Osteoblast (primary cell): ENCODE measurements around the gene DOCK10. TPM values are rescaled to one million over a fixed set of nuclear protein-coding genes. Genes with fewer than 3 reads are reported as not detected.

Experiments used
- DNase-seq: peaks from one replicate; pipeline ENCODE4 v3.0.0; 2011; ENCODE audit warnings: low spot score, mixed read lengths; ENCODE audit not compliant: insufficient read length; ENCODE audit errors: missing footprints
- H2AFZ ChIP-seq: 2 replicates; pipeline ENCODE4 v1.6.0; 2011; ENCODE audit warnings: mild to moderate bottlenecking, low read length
- H3K27ac ChIP-seq: 2 replicates; pipeline ENCODE4 v1.5.1; 2011; ENCODE audit warnings: mild to moderate bottlenecking, low read depth, low read length, moderate library complexity
- H3K27me3 ChIP-seq: 2 replicates; pipeline ENCODE4 v1.6.0; 2012; ENCODE audit warnings: mild to moderate bottlenecking, control low read depth, inconsistent platforms, low read length, moderate library complexity; ENCODE audit not compliant: insufficient read depth
- H3K36me3 ChIP-seq: 2 replicates; pipeline ENCODE4 v1.5.1; 2011; ENCODE audit warnings: mild to moderate bottlenecking, low read length, control low read depth, moderate library complexity; ENCODE audit not compliant: insufficient read depth
- H3K4me1 ChIP-seq: 2 replicates; pipeline ENCODE4 v1.5.1; 2011; ENCODE audit warnings: mild to moderate bottlenecking, low read length, control low read depth, moderate library complexity; ENCODE audit not compliant: insufficient read depth
- H3K4me2 ChIP-seq: 2 replicates; pipeline ENCODE4 v1.6.0; 2011; ENCODE audit warnings: mild to moderate bottlenecking, low read length; ENCODE audit not compliant: insufficient read depth
- H3K4me3 ChIP-seq: fragments of 200-600 bp; sonication (generic); 3 replicates; pipeline ENCODE4 v1.5.1; 2012; ENCODE audit warnings: mild to moderate bottlenecking, low read length, inconsistent platforms; ENCODE audit not compliant: insufficient read depth
- H3K79me2 ChIP-seq: 2 replicates; pipeline ENCODE4 v1.6.0; 2012; ENCODE audit warnings: mild to moderate bottlenecking, low read length, control low read depth, inconsistent platforms; ENCODE audit not compliant: insufficient read depth
- H3K9me3 ChIP-seq: 2 replicates; pipeline ENCODE4 v1.5.1; 2011; ENCODE audit warnings: low read depth, low read length, control low read depth
- H4K20me1 ChIP-seq: 2 replicates; pipeline ENCODE4 v1.6.0; 2012; ENCODE audit warnings: mild to moderate bottlenecking, low read length, control low read depth; ENCODE audit not compliant: insufficient read depth
- CTCF ChIP-seq: IDR thresholded peaks from 2 replicates; pipeline ENCODE4 v1.5.1; 2011; ENCODE audit warnings: mild to moderate bottlenecking, low read depth, low read length, moderate library complexity; ENCODE audit errors: extremely low read depth
- total RNA-seq: library from RNA; depleted of rRNA; stranded (reverse); fragments of >200 nt; gene quantifications from 2 replicates; pipeline ENCODE4 v1.2.3, GENCODE V29; 2012

The DOCK10 gene
- total RNA-seq, 1 donor, result 33.3 TPM

- Histone ChIP-seq H3K4me3 (no peak overlapping the region), H3K79me2 (no peaks in the 10 kb centered on the region), H3K4me2 (no peak overlapping the region), H3K4me1 (peaks cover 28% of the 10 kb centered on the region), H3K27me3 (no peaks in the 10 kb centered on the region), H4K20me1 (no peaks in the 10 kb centered on the region), H3K9me3 (no peaks in the 10 kb centered on the region), H3K36me3 (peaks cover 66% of the 10 kb centered on the region), H2AFZ (no peak overlapping the region), H3K27ac (no peak overlapping the region)
- no peak for TF ChIP-seq CTCF
- no peak for DNase-seq
Measured at GRCh38 chr2:224835405-224835804, 206.9 kb downstream of the DOCK10 start.

- TF ChIP-seq CTCF, result no peak
- Histone ChIP-seq H3K4me1 (peaks cover 28% of the 10 kb centered on the region), H2AFZ (no peak overlapping the region), H3K4me3 (no peak overlapping the region), H3K36me3 (peaks cover 67% of the 10 kb centered on the region), H4K20me1 (no peaks in the 10 kb centered on the region), H3K79me2 (no peaks in the 10 kb centered on the region), H3K27ac (no peak overlapping the region), H3K4me2 (no peak overlapping the region), H3K9me3 (no peaks in the 10 kb centered on the region), H3K27me3 (no peaks in the 10 kb centered on the region)
- DNase-seq, result no peak
Measured at GRCh38 chr2:224833986-224834385, 208.3 kb downstream of the DOCK10 start.

GRCh38 chr2:224832207-224832606 lies 210.1 kb downstream of the DOCK10 start:
- H2AFZ ChIP-seq, result no peak overlapping the region
- no peaks in the 10 kb centered on the region for H3K79me2 ChIP-seq
- H3K4me2 ChIP-seq, result no peak overlapping the region
- DNase-seq, result no peak
- TF ChIP-seq CTCF, result no peak
- H3K27ac ChIP-seq, result no peak overlapping the region
- no peak overlapping the region for H3K4me3 ChIP-seq
- no peaks in the 10 kb centered on the region for H3K27me3 ChIP-seq
- H3K9me3 ChIP-seq, result no peaks in the 10 kb centered on the region
- H3K4me1 ChIP-seq, result peaks cover 12% of the 10 kb centered on the region
- peaks cover 85% of the 10 kb centered on the region for H3K36me3 ChIP-seq
- H4K20me1 ChIP-seq, result no peaks in the 10 kb centered on the region

- peaks cover 84% of the 10 kb centered on the region for H3K36me3 ChIP-seq
- H3K4me3 ChIP-seq, result no peak overlapping the region
- H3K27ac ChIP-seq, result no peak overlapping the region
- H3K4me2 ChIP-seq, result no peak overlapping the region
- no peaks in the 10 kb centered on the region for H4K20me1 ChIP-seq
- H3K27me3 ChIP-seq, result no peaks in the 10 kb centered on the region
- TF ChIP-seq CTCF, result no peak
- DNase-seq, result no peak
- no peak overlapping the region for H2AFZ ChIP-seq
- H3K9me3 ChIP-seq, result no peaks in the 10 kb centered on the region
- peaks cover 8% of the 10 kb centered on the region for H3K4me1 ChIP-seq
- no peaks in the 10 kb centered on the region for H3K79me2 ChIP-seq
Measured at GRCh38 chr2:224831530-224831929, 210.7 kb downstream of the DOCK10 start.
